Middle frontal gyrus (tissue), 1 donor: Measurements from ENCODE around the gene GPR17.

Experiments used
- DNase-seq: peaks from one replicate; pipeline ENCODE4 v3.0.0-alpha.2; 2015; ENCODE audit warnings: low spot score; ENCODE audit errors: extremely low spot score

The GPR17 gene

GRCh38 chr2:127670055-127670956 lies 24.4 kb downstream of the GPR17 start:
- DNase-seq: no peak

- DNase-seq: no peak
These were observed 25.0 kb downstream of the GPR17 start for GRCh38 chr2:127670957-127671290.

GRCh38 chr2:127671557-127672302 lies 25.8 kb downstream of the GPR17 start:
- DNase-seq: no peak

GRCh38 chr2:127672341-127673224 lies 26.6 kb downstream of the GPR17 start:
- DNase-seq: no peak

- DNase-seq: no peak
These were observed 27.5 kb downstream of the GPR17 start for GRCh38 chr2:127673291-127674069.

- no peak for DNase-seq
These were observed 28.6 kb downstream of the GPR17 start for GRCh38 chr2:127674241-127675209.

GRCh38 chr2:127675331-127676261 lies 29.6 kb downstream of the GPR17 start, which contains the start of gene LIMS2:
LIMS2 (minus strand) TSS chr2:127675530; CDS start chr2:127675024, 506 bp downstream.
- DNase-seq: no peak

GRCh38 chr2:127676906-127677305 lies 31.0 kb downstream of the GPR17 start:
- DNase-seq: no peak

GRCh38 chr2:127678531-127678930 lies 32.6 kb downstream of the GPR17 start:
- DNase-seq: no peak

- no peak for DNase-seq
These were observed 33.0 kb downstream of the GPR17 start for GRCh38 chr2:127678991-127679390.

- DNase-seq: no peak
These were observed 33.9 kb downstream of the GPR17 start for GRCh38 chr2:127679680-127680361.

GRCh38 chr2:127680706-127681287 lies 34.8 kb downstream of the GPR17 start:
- no peak for DNase-seq

GRCh38 chr2:127681288-127681804 lies 35.4 kb downstream of the GPR17 start:
- no peak for DNase-seq

- no peak for DNase-seq
These were observed 36.3 kb downstream of the GPR17 start for GRCh38 chr2:127681976-127682857.

- DNase-seq: no peak
These were observed 37.1 kb downstream of the GPR17 start for GRCh38 chr2:127683056-127683455.

- DNase-seq: no peak
These were observed 37.8 kb downstream of the GPR17 start for GRCh38 chr2:127683757-127684156.
